Right cardiac atrium (tissue), 5 donors: ENCODE results near the gene SLC2A9. TPM values are rescaled to one million over a fixed set of nuclear protein-coding genes. Genes with fewer than 3 reads are reported as not detected.

Experiments
- ATAC-seq, 2 donors: fragments of 200-7000 bp; cut with Tn5 transposase; one replicate each; pipeline versions ENCODE4 v1.8.0 to v1.9.1; 2020; ENCODE audit warnings: moderate library complexity in 2 of 2, mild to moderate bottlenecking in 1 of 2
- DNase-seq, 3 donors: peaks; one replicate each; pipeline ENCODE4 v3.0.0-alpha.2; 2020
- H3K27ac ChIP-seq: one replicate; pipeline ENCODE4 v1.5.1; 2013; ENCODE audit warnings: mild to moderate bottlenecking, low read length, control low read depth, moderate library complexity
- H3K27me3 ChIP-seq: one replicate; pipeline ENCODE4 v1.6.1; 2013; ENCODE audit not compliant: control insufficient read depth, insufficient read depth
- H3K4me1 ChIP-seq: one replicate; pipeline ENCODE4 v1.6.1; 2013; ENCODE audit warnings: low read length; ENCODE audit not compliant: control insufficient read depth, insufficient read depth
- H3K4me3 ChIP-seq: one replicate; pipeline ENCODE4 v1.5.1; 2013; ENCODE audit warnings: low read length, control low read depth
- H3K9me3 ChIP-seq: one replicate; pipeline ENCODE4 v1.6.1; 2013; ENCODE audit warnings: low read length; ENCODE audit not compliant: control insufficient read depth
- WGBS: extraction: QIAGEN DNeasy Blood & Tissue Kit; methylation state at CpG from one replicate; pipeline ENCODE4 v1.1.7; 2013; 5-methylcytosine and 5-hydroxymethylcytosine counted together
- intact Hi-C, 4 donors: fragments of 100-400 bp; cut with DNase I; formaldehyde crosslinking; loops; one replicate each; pipeline versions ENCODE4 v1.11.0 to v1.14.0; 2022 to 2023
- polyA plus RNA-seq: library from polyadenylated mRNA; stranded (reverse); fragments of 200-250 nt; gene quantifications from one replicate; pipeline ENCODE4 v1.2.3, GENCODE V29; 2013
- total RNA-seq, 4 donors: library from RNA; stranded (reverse); fragmentation: NEBNext Ultra II Directional; extraction: Animal tissue kit (Norgen Biotek cat#: 25700); gene quantifications; one replicate each; pipeline ENCODE4 v1.2.1, GENCODE V29; 2021
- donor health status: healthy with polysubstance abuse.
- donor health status: DM: no; HTN: yes; CAD: no.
- donor health status: DM: no; HTN: no; CAD: no.
- donor health status: DM: no; HTN: yes; CAD: no; lungs with severe emphysema.
- donor health status: DM: yes; HTN: yes; CAD: no.

SLC2A9 gene
- total and polyA plus RNA-seq, 5 donors: 5.1 to 18.7 (median 13.1) TPM

DNA sequence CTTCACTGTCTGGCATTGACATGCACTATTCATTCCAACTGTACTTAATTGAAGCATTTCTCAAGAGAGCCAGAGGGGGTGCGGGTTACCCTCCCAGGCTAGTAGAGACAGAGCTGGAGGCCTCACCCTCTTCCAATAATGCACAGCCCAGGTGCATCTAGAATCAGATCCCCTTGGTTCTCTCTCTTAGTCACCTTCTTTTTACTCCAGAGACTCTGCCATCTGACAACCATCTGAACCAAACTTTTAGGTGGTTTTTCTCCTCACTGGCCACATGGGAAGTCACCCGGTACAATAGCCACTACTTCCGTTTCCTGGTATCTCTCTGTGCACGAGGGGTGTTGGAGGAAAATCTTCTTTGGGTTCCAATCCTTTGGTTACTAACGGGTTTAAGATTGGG, 81.3 kb downstream of the SLC2A9 start:
- no peak overlapping the region for H3K4me3 ChIP-seq
- no peaks in the 10 kb centered on the region for H3K27me3 ChIP-seq
- DNase-seq: no peak
- ATAC-seq: no peak
- no peak overlapping the region for H3K27ac ChIP-seq
- H3K4me1 ChIP-seq: no peaks in the 10 kb centered on the region
- H3K9me3 ChIP-seq: no peaks in the 10 kb centered on the region
- 90% methylated on average over 5 of the region's 5 CpGs for WGBS
- intact Hi-C loops: no loop called here

DNA sequence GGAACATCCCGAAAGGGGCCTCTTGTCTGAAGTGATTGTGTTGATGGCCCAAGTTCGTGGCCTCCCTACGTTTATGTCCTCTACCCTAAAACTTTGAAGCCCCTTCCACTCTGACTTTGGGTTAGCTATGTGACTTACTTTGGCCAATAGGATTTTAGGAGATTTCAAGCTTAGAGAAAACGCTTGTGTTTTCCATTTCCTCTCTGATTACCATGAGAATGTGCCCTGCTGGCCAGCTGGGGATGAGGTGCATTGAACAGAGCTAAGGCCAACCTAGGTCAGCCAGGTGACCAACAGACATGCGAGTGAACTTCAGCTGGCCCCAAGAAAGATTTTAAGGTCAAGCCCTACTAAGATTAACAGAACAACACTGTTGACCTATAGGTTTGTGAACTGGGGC, 82.4 kb downstream of the SLC2A9 start:
- Histone ChIP-seq H3K4me1 (no peaks in the 10 kb centered on the region), H3K27me3 (no peaks in the 10 kb centered on the region), H3K4me3 (no peak overlapping the region), H3K9me3 (no peaks in the 10 kb centered on the region), H3K27ac (no peak overlapping the region)
- DNase-seq (no peak), ATAC-seq (no peak)
- intact Hi-C loops: no loop called here
- WGBS: 84% methylated on average over 5 of the region's 5 CpGs

- Histone ChIP-seq H3K4me3 (no peak overlapping the region), H3K27me3 (no peaks in the 10 kb centered on the region), H3K4me1 (no peaks in the 10 kb centered on the region), H3K27ac (no peak overlapping the region), H3K9me3 (no peaks in the 10 kb centered on the region)
- WGBS: 79% methylated on average over 6 of the region's 6 CpGs
- intact Hi-C loops: no loop called here
- ATAC-seq: no peak
- DNase-seq: no peak
These were observed 84.2 kb downstream of the SLC2A9 start for GRCh38 chr4:9937078-9937477.

- Histone ChIP-seq H3K27me3 (no peaks in the 10 kb centered on the region), H3K9me3 (no peaks in the 10 kb centered on the region), H3K4me3 (no peak overlapping the region), H3K4me1 (no peaks in the 10 kb centered on the region), H3K27ac (no peak overlapping the region)
- intact Hi-C loops: no loop called here
- 68% methylated on average over 5 of the region's 5 CpGs for WGBS
- no peak for DNase-seq
- ATAC-seq: no peak
These were observed 85.1 kb downstream of the SLC2A9 start for GRCh38 chr4:9936129-9936644.

DNA sequence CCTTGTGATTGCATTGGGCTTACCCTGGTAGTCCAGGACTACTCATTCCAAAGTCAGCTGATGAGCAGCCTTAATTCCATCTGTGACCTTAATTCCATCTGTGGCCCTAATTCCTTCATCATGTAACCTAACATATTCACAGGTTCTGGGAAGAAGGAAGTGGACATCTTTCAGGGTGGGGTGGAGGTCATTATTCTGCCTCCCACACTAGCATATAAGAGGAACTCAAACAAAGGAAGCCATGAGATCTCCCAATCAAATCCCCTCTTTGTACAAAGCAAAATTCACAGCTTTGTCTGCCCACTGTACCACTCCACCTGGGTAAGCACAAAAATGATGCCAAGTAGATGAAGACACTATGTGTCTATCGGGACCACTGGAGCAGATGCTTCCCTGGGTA, 87.3 kb downstream of the SLC2A9 start:
- 98% methylated on average over 1 of the region's 1 CpG for WGBS
- no peaks in the 10 kb centered on the region for H3K27me3 ChIP-seq
- ATAC-seq (no peak), DNase-seq (no peak)
- intact Hi-C loops: no loop called here
- peaks cover 2% of the 10 kb centered on the region for H3K4me1 ChIP-seq
- no peaks in the 10 kb centered on the region for H3K9me3 ChIP-seq
- H3K27ac ChIP-seq: no peak overlapping the region
- no peak overlapping the region for H3K4me3 ChIP-seq

GRCh38 chr4:9933184-9933583, 88.1 kb downstream of the SLC2A9 start:
- Histone ChIP-seq H3K27me3 (no peaks in the 10 kb centered on the region), H3K4me3 (no peak overlapping the region), H3K27ac (no peak overlapping the region), H3K4me1 (peaks cover 2% of the 10 kb centered on the region), H3K9me3 (no peaks in the 10 kb centered on the region)
- no peak for ATAC-seq
- intact Hi-C loops: no loop called here
- no peak for DNase-seq
- WGBS: 88% methylated on average over 4 of the region's 4 CpGs

- Histone ChIP-seq H3K27me3 (no peaks in the 10 kb centered on the region), H3K9me3 (no peaks in the 10 kb centered on the region), H3K4me3 (no peak overlapping the region), H3K4me1 (peaks cover 2% of the 10 kb centered on the region), H3K27ac (no peak overlapping the region)
- ATAC-seq (no peak), DNase-seq (no peak)
- intact Hi-C loops: no loop called here
- 65% methylated on average over 4 of the region's 4 CpGs for whole genome bisulfite sequencing
These were observed 88.5 kb downstream of the SLC2A9 start for GRCh38 chr4:9932771-9933170.

DNA sequence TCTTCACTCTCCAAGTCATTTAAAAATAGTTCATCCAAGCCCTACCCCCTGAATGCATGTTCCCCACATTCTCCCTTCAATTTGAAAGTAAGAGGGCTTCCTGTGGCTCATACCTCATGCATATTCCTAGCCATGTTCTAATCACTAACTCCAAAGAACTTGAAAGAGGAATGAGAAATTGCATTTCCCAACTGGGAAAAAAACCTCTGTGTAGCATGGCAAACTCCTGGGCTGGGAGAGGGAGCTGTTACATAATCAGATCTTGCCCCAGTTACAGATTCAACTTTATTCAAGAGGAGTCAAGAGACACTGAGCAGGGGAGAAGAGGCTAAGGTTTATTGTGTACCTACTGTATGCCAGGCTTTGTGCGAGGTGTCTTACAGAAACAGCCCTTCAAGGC, 90.2 kb downstream of the SLC2A9 start:
- H3K27ac ChIP-seq: no peak overlapping the region
- no peaks in the 10 kb centered on the region for H3K9me3 ChIP-seq
- no peak overlapping the region for H3K4me3 ChIP-seq
- ATAC-seq (no peak), DNase-seq (no peak)
- peaks cover 2% of the 10 kb centered on the region for H3K4me1 ChIP-seq
- 98% methylated on average over 1 of the region's 1 CpG for WGBS
- intact Hi-C loops: no loop called here
- H3K27me3 ChIP-seq: no peaks in the 10 kb centered on the region

DNA sequence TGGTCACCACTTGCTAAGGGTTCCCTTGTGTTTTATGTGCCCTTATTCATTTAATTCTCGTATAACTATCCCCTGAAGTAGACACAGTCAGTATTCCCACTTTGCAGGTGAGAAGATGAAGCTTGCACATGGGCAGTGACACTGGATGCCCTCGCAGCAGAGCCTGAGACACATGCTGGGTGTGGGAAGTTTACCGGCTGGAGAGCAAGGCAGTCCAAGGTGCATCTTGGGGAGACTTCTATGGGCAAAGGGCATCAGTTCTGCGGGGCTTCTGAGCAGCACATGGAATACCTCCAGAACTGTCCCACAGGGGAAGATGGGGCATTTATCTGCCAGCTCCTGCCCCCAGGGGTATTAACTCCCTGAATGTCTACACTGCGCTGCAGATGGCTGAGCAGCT, 92.2 kb downstream of the SLC2A9 start:
- ATAC-seq: no peak
- peaks cover 2% of the 10 kb centered on the region for H3K4me1 ChIP-seq
- WGBS: 87% methylated on average over 5 of the region's 5 CpGs
- H3K4me3 ChIP-seq: no peak overlapping the region
- H3K27me3 ChIP-seq: no peaks in the 10 kb centered on the region
- no peak for DNase-seq
- intact Hi-C loops: no loop called here
- H3K9me3 ChIP-seq: no peaks in the 10 kb centered on the region
- no peak overlapping the region for H3K27ac ChIP-seq

DNA sequence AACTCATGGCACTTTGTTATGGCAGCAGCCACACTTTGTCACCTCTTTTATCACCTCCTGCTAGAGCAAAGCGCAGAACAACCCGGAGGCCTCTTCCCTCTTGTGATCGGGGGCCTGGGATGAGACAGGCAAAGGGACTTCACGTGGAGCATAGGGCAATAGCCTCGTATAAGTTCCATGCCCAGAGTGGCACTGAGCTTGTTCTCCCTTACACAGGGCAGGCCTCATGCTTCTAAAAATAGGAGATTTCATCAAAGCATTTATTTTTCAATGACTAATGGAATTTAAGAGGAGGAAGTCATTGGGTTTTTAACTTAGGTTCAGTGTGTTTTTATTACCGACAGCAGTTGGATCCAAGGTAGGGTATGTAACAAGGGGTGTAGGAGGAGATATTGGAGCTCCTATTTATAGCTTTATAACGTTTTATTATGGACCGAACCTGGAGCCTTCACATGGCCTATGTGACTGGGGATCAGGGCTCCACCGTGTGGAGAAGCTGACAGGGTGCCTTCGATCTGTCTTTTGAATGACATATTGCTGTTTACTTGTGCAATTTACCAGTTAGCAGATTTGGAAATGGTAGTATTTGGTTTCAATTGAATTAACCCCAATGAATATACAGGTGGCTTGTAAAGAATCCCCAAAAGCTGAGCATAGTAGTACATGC, 93.8 kb downstream of the SLC2A9 start:
- WGBS: 70% methylated on average over 10 of the region's 10 CpGs
- Histone ChIP-seq H3K27ac (no peak overlapping the region), H3K4me1 (peaks cover 2% of the 10 kb centered on the region), H3K27me3 (no peaks in the 10 kb centered on the region), H3K4me3 (no peak overlapping the region), H3K9me3 (no peaks in the 10 kb centered on the region)
- DNase-seq: no peak
- intact Hi-C loops: no loop called here
- ATAC-seq: peak in 1 of 2 donors; percentile 27

- intact Hi-C loops: no loop called here
- no peak for ATAC-seq
- no peak overlapping the region for H3K4me3 ChIP-seq
These were observed 94.7 kb downstream of the SLC2A9 start for GRCh38 chr4:9926586-9926985.

More at GRCh38 chr4:9926586-9926985, 94.7 kb downstream of the SLC2A9 start:
- Histone ChIP-seq H3K27me3 (no peaks in the 10 kb centered on the region), H3K4me1 (peaks cover 2% of the 10 kb centered on the region), H3K9me3 (no peaks in the 10 kb centered on the region), H3K27ac (no peak overlapping the region)
- no peak for DNase-seq
- 92% methylated on average over 3 of the region's 3 CpGs for WGBS
